B cell (primary cell): ENCODE data around the gene TSSC4. TPM values are rescaled to one million over a fixed set of nuclear protein-coding genes. Genes with fewer than 3 reads are reported as not detected.

Source experiments
- ATAC-seq: fragments of 200-7000 bp; cut with Tn5 transposase; one replicate; pipeline ENCODE4 v1.10.0; 2021; ENCODE audit warnings: low read depth, mild to moderate bottlenecking, moderate number of reproducible peaks, moderate library complexity
- CTCF ChIA-PET: fragments of 350-600 bp; sonication (Branson Sonifier 250); formaldehyde crosslinking; loops from one replicate; lab custom pipeline; 2021; ENCODE audit warnings: antibody characterized with exemption, inconsistent platforms; lab: Charles Lee
- POLR2A ChIA-PET: fragments of 350-600 bp; sonication (Branson Sonifier 250); formaldehyde crosslinking; loops from one replicate; lab custom pipeline; 2021; ENCODE audit warnings: antibody characterized with exemption; lab: Charles Lee
- DNase-seq: peaks from one replicate; pipeline ENCODE4 v3.0.0; 2013
- H2AFZ ChIP-seq: 2 replicates; pipeline ENCODE4 v1.6.1; 2012; ENCODE audit warnings: mild to moderate bottlenecking, low read depth, low read length; ENCODE audit not compliant: insufficient read depth, poor library complexity, severe bottlenecking
- H3K27ac ChIP-seq, 2 donors: 1 replicate in 1 of 2; 2 replicates in 1 of 2; pipeline ENCODE4 v1.5.1; 2012 to 2013; ENCODE audit warnings: low read length in 2 of 2, mild to moderate bottlenecking in 2 of 2, moderate library complexity in 1 of 2
- H3K27me3 ChIP-seq, 4 experiments: fragments of 200-600 bp in 1 of 4; sonication (generic) in 1 of 4; replicated peaks in 1 of 4; 1 replicate in 2 of 4; 2 replicates in 2 of 4; pipeline versions ENCODE4 v1.6.1 to v1.7.0; 2013 to 2016; ENCODE audit warnings: low read length in 3 of 4, mild to moderate bottlenecking in 2 of 4, mixed read lengths in 1 of 4, moderate library complexity in 1 of 4; ENCODE audit not compliant: insufficient read depth in 4 of 4, control insufficient read depth in 3 of 4; ENCODE audit errors: control extremely low read depth in 1 of 4
- H3K36me3 ChIP-seq, 2 experiments: replicated peaks in 1 of 2; 1 replicate in 1 of 2; 2 replicates in 1 of 2; pipeline versions ENCODE4 v1.6.1 to v1.7.1; 2013; ENCODE audit warnings: low read length in 1 of 2; ENCODE audit not compliant: insufficient read depth in 2 of 2, control insufficient read depth in 1 of 2; ENCODE audit errors: control extremely low read depth in 1 of 2, extremely low read depth in 1 of 2
- H3K4me1 ChIP-seq, 2 donors: fragments of 200-600 bp in 1 of 2; sonication (generic) in 1 of 2; 1 replicate in 1 of 2; 2 replicates in 1 of 2; pipeline versions ENCODE4 v1.5.1 to v1.6.1; 2013 to 2017; ENCODE audit warnings: low read length in 2 of 2; ENCODE audit not compliant: control insufficient read depth in 2 of 2, insufficient read depth in 2 of 2
- H3K4me2 ChIP-seq: replicated peaks from 2 replicates; pipeline ENCODE3; 2012; ENCODE audit warnings: mild to moderate bottlenecking, low read depth, low read length; ENCODE audit not compliant: poor library complexity, severe bottlenecking
- H3K4me3 ChIP-seq, 5 experiments: fragments of 200-600 bp in 1 of 5; sonication (generic) in 1 of 5; 1 replicate in 3 of 5; 2 replicates in 2 of 5; pipeline versions ENCODE4 v1.5.1 to v1.7.0; 2011 to 2016; ENCODE audit warnings: low read length in 4 of 5, mild to moderate bottlenecking in 4 of 5, low read depth in 2 of 5, control low read depth in 1 of 5, moderate library complexity in 1 of 5; ENCODE audit not compliant: insufficient read depth in 1 of 5; ENCODE audit errors: control extremely low read depth in 1 of 5, extremely low read depth in 1 of 5
- H3K79me2 ChIP-seq: fragments of 200-600 bp; sonication (generic); one replicate; pipeline ENCODE4 v1.6.0; 2016; ENCODE audit warnings: low read length; ENCODE audit not compliant: control insufficient read depth, insufficient read depth
- H3K9ac ChIP-seq: fragments of 200-600 bp; sonication (generic); 2 replicates; pipeline ENCODE4 v1.6.1; 2017; ENCODE audit warnings: mild to moderate bottlenecking, low read length, moderate library complexity
- H3K9me3 ChIP-seq, 3 donors: one replicate each; pipeline versions ENCODE4 v1.6.1 to v1.7.1; 2013; ENCODE audit warnings: low read length in 2 of 3; ENCODE audit not compliant: control insufficient read depth in 2 of 3, insufficient read depth in 1 of 3; ENCODE audit errors: control extremely low read depth in 1 of 3
- H4K20me1 ChIP-seq: 2 replicates; pipeline ENCODE4 v1.6.0; 2012; ENCODE audit warnings: mild to moderate bottlenecking, low read length; ENCODE audit not compliant: insufficient read depth, control insufficient read depth, poor library complexity, severe bottlenecking
- H3K27ac Mint-ChIP-seq: one replicate; pipeline ENCODE4 v1.8.0; 2021; ENCODE audit warnings: mixed read lengths
- H3K27me3 Mint-ChIP-seq: one replicate; pipeline ENCODE4 v1.8.0; 2021; ENCODE audit warnings: mixed read lengths
- H3K4me1 Mint-ChIP-seq: one replicate; pipeline ENCODE4 v1.8.0; 2021; ENCODE audit warnings: mixed read lengths
- H3K4me3 Mint-ChIP-seq: one replicate; pipeline ENCODE4 v1.8.0; 2021; ENCODE audit warnings: mixed read lengths
- H3K9me3 Mint-ChIP-seq: one replicate; pipeline ENCODE4 v1.8.0; 2022; ENCODE audit warnings: mixed read lengths; ENCODE audit not compliant: insufficient read depth
- CTCF ChIP-seq: fragments of 200-600 bp; IDR thresholded peaks from one replicate; pipeline ENCODE4 v1.8.0; 2022; ENCODE audit warnings: antibody characterized with exemption, mild to moderate bottlenecking
- EZH2 ChIP-seq: IDR thresholded peaks from 2 replicates; pipeline ENCODE4 v1.6.1; 2012; ENCODE audit warnings: borderline replicate concordance, low read depth, mild to moderate bottlenecking, moderate library complexity, low read length; ENCODE audit not compliant: insufficient read depth, poor library complexity, severe bottlenecking
- WGBS: methylation state at CpG from one replicate; pipeline ENCODE4 v1.1.5; 2013; ENCODE audit warnings: missing lambda C conversion rate; ENCODE audit not compliant: insufficient coverage; 5-methylcytosine and 5-hydroxymethylcytosine counted together
- intact Hi-C: fragments of 100-400 bp; cut with micrococcal nuclease; formaldehyde crosslinking; loops from one replicate; pipeline ENCODE4 v1.10.0; 2022
- polyA plus RNA-seq: library from polyadenylated mRNA; depleted of rRNA; stranded (reverse); fragments of >200 nt; gene quantifications from 2 replicates; pipeline ENCODE4 v1.2.3, GENCODE V29; 2012
- total RNA-seq, 2 donors: library from RNA; stranded (reverse); fragments of 120-200 nt in 1 of 2; gene quantifications; 1 replicate in 1 of 2; 2 replicates in 1 of 2; pipeline versions ENCODE4 v1.2.3 to v1.2.4, GENCODE V29; 2013 to 2022

TSSC4 gene
- total and polyA plus RNA-seq, 2 donors (not counting 1 experiment from before 2014, with no cell fraction given) = 49.4 to 57.5 TPM

GRCh38 chr11:2443881-2444820 lies 43.6 kb downstream of the TSSC4 start, which contains the start of gene TRPM5:
TRPM5 (minus strand) TSS chr11:2444514; CDS start chr11:2423036, 21,478 bp downstream.
- Histone ChIP-seq H3K4me3 (peak within 1 kb of the TSS; percentile 32 to 76 (median 64)), H4K20me1 (peaks cover 18% of the 10 kb centered on the region), H3K4me1 (peaks cover 33 to 40% of the 10 kb centered on the region in 2 donors), H3K27ac (no peak within 1 kb of the TSS), H3K27me3 (peaks cover 0 to 10% (median 0%) of the 10 kb centered on the region in 4 experiments), H3K4me2 (peak within 1 kb of the TSS; percentile 93), H3K9me3 (peaks cover 0 to 8% (median 0%) of the 10 kb centered on the region in 3 donors), H3K9ac (peak within 1 kb of the TSS; percentile 69), H3K36me3 (no peaks in the 10 kb centered on the region), H3K79me2 (peaks cover 31% of the 10 kb centered on the region), H2AFZ (peak within 1 kb of the TSS; percentile 72)
- DNase-seq (peak; percentile 83), ATAC-seq (peak; percentile 60)
- Mint-ChIP-seq H3K9me3 (peaks cover 4% of the 10 kb centered on the region), H3K4me1 (peaks cover 31% of the 10 kb centered on the region), H3K4me3 (peak within 1 kb of the TSS; percentile 93), H3K27ac (peak within 1 kb of the TSS; percentile 87), H3K27me3 (no peaks in the 10 kb centered on the region)
- ChIA-PET POLR2A (interaction anchor here (0.7 to 1.1 kb wide), 2 partner anchors 17 to 44 kb away, joined by 3 to 8 read pairs; partner anchors contain the start of gene TSSC4), CTCF (interaction anchor here (1.5 to 4.1 kb wide), 4 partner anchors 16 to 444 kb away, joined by 5 to 25 read pairs (median 7); no protein-coding TSS in a partner anchor)
- 18% methylated on average over 39 of the region's 64 CpGs for WGBS
- intact Hi-C loops = loop anchor here (2.0 kb wide), 2 partner anchors 19 to 449 kb away; no protein-coding TSS in a partner anchor
- TF ChIP-seq EZH2 = no peak
- no peak for TF ChIP-seq CTCF
